Astrocyte (in vitro differentiated cells and primary cell): ENCODE measurements around the gene TOLLIP.

ENCODE experiments used
- EZH2 ChIP-seq: IDR thresholded peaks from 2 replicates; pipeline ENCODE4 v1.6.1; 2012; ENCODE audit warnings: mild to moderate bottlenecking, low read length, inconsistent platforms; ENCODE audit not compliant: insufficient read depth
- TF ChIP-seq, protein P1 (sequence below): IDR thresholded peaks from 2 replicates; pipeline ENCODE4 v1.5.1; 2011; ENCODE audit warnings: low read depth, mild to moderate bottlenecking, inconsistent platforms, low read length, moderate library complexity; ENCODE audit not compliant: insufficient read depth

DNA sequence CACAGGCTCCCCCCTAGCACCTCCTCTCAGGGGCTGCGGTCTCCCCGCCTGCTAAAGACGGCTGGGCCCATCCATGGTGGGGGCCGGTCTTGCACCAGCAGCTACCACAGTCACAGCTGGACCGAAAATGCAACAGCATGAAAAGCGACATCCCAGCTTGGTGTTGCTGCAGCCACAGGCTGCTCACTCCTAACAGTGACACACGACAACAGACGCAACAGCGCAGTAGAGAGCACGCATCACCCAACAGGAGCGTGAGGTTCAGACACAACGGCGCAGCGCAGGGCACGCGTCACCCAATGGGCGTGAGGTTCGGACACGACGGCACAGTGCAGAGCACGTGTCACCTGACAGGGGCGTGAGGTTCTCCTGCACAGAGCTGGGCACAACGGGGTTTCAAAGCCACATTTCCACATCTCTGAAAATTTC lies 24.1 kb downstream of the TOLLIP start:
- TF ChIP-seq, protein P1, sequence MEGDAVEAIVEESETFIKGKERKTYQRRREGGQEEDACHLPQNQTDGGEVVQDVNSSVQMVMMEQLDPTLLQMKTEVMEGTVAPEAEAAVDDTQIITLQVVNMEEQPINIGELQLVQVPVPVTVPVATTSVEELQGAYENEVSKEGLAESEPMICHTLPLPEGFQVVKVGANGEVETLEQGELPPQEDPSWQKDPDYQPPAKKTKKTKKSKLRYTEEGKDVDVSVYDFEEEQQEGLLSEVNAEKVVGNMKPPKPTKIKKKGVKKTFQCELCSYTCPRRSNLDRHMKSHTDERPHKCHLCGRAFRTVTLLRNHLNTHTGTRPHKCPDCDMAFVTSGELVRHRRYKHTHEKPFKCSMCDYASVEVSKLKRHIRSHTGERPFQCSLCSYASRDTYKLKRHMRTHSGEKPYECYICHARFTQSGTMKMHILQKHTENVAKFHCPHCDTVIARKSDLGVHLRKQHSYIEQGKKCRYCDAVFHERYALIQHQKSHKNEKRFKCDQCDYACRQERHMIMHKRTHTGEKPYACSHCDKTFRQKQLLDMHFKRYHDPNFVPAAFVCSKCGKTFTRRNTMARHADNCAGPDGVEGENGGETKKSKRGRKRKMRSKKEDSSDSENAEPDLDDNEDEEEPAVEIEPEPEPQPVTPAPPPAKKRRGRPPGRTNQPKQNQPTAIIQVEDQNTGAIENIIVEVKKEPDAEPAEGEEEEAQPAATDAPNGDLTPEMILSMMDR: no peak
- TF ChIP-seq EZH2: no peak
